B cell (primary cell): ENCODE measurements around the gene BLOC1S6.

Experiments
- CTCF ChIP-seq: fragments of 200-600 bp; IDR thresholded peaks from one replicate; pipeline ENCODE4 v1.8.0; 2022; ENCODE audit warnings: antibody characterized with exemption, mild to moderate bottlenecking
- EZH2 ChIP-seq: IDR thresholded peaks from 2 replicates; pipeline ENCODE4 v1.6.1; 2012; ENCODE audit warnings: borderline replicate concordance, low read depth, mild to moderate bottlenecking, moderate library complexity, low read length; ENCODE audit not compliant: insufficient read depth, poor library complexity, severe bottlenecking

- no peak for TF ChIP-seq CTCF
- no peak for TF ChIP-seq EZH2
Observed at GRCh38 chr15:45657254-45657653, 70.1 kb downstream of the BLOC1S6 start.
